Measurements from ENCODE around the gene SLX4IP. TPM values are rescaled to one million over a fixed set of nuclear protein-coding genes. Genes with fewer than 3 reads are reported as not detected.

SLX4IP gene
- total and polyA plus RNA-seq, 2 donors (not counting 1 experiment from before 2014, with no cell fraction given), result 2.0 to 8.1 TPM

DNA sequence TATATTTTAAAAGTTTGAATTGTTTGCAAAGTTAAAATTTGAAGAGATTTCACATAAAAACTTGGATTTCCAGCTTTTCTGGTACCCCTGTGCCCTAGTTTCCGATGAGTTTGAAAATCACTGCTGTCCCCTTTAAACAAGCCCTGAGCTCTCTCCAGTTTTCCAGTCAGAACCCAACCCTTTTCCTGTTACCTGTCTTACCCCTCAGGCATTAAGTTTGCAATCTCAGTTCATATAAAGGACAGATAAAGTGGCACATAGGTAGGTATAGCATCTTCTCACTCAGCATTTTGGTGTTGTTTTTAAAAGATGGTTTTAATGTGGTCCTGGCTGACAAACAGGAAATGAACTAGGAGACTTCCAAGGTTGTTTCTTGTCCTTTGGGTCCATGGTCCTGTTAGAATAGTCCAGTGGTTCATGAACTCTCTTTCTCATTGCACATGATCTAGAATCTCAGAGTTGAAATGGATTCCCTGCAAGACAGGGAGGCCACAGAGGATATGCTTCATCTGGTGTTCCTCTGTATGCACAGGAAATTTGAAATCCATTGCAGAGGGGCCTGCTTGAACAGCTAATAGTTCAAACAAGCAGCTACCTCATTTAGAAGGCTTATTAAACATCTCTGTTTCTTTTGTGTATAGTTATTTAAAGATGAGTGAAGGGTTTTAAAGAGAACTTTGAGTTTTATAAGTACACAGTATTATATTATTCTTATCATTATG lies 156.0 kb downstream of the SLX4IP start:
- Histone ChIP-seq H3K27me3 (replicated peaks in 1 of 4; ENCODE audit: control extremely low read depth in 1 of 4, control insufficient read depth in 3 of 4, insufficient read depth in 4 of 4, low read length in 3 of 4) (no peaks in the 10 kb centered on the region), H4K20me1 (ENCODE audit: control insufficient read depth, insufficient read depth, low read length, poor library complexity, severe bottlenecking) (no peaks in the 10 kb centered on the region), H3K9me3 (ENCODE audit: control extremely low read depth in 1 of 3, control insufficient read depth in 2 of 3, insufficient read depth in 1 of 3, low read length in 2 of 3) (no peaks in the 10 kb centered on the region), H3K4me1 (ENCODE audit: control insufficient read depth in 2 of 2, insufficient read depth in 2 of 2, low read length in 2 of 2) (no peaks in the 10 kb centered on the region), H3K9ac (ENCODE audit: low read length) (no peak overlapping the region), H3K36me3 (replicated peaks in 1 of 2; ENCODE audit: control extremely low read depth in 1 of 2, control insufficient read depth in 1 of 2, extremely low read depth in 1 of 2, insufficient read depth in 2 of 2, low read length in 1 of 2) (no peaks in the 10 kb centered on the region), H3K79me2 (ENCODE audit: control insufficient read depth, insufficient read depth, low read length) (no peaks in the 10 kb centered on the region), H2AFZ (ENCODE audit: insufficient read depth, low read depth, low read length, poor library complexity, severe bottlenecking) (no peak overlapping the region), H3K4me2 (replicated peaks; ENCODE audit: low read depth, low read length, poor library complexity, severe bottlenecking) (no peak overlapping the region), H3K4me3 (ENCODE audit: control extremely low read depth in 1 of 5, extremely low read depth in 1 of 5, insufficient read depth in 1 of 5, low read depth in 2 of 5, low read length in 4 of 5) (no peak overlapping the region), H3K27ac (ENCODE audit: low read length in 2 of 2) (no peak overlapping the region)
- Mint-ChIP-seq H3K4me1 (no peaks in the 10 kb centered on the region), H3K9me3 (ENCODE audit: insufficient read depth) (no peaks in the 10 kb centered on the region), H3K27ac (no peak overlapping the region), H3K4me3 (no peak overlapping the region), H3K27me3 (no peaks in the 10 kb centered on the region)
- TF ChIP-seq, protein P1, sequence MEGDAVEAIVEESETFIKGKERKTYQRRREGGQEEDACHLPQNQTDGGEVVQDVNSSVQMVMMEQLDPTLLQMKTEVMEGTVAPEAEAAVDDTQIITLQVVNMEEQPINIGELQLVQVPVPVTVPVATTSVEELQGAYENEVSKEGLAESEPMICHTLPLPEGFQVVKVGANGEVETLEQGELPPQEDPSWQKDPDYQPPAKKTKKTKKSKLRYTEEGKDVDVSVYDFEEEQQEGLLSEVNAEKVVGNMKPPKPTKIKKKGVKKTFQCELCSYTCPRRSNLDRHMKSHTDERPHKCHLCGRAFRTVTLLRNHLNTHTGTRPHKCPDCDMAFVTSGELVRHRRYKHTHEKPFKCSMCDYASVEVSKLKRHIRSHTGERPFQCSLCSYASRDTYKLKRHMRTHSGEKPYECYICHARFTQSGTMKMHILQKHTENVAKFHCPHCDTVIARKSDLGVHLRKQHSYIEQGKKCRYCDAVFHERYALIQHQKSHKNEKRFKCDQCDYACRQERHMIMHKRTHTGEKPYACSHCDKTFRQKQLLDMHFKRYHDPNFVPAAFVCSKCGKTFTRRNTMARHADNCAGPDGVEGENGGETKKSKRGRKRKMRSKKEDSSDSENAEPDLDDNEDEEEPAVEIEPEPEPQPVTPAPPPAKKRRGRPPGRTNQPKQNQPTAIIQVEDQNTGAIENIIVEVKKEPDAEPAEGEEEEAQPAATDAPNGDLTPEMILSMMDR (IDR thresholded peaks at IDR 0.05), result no peak
- no peak for TF ChIP-seq EZH2 (IDR thresholded peaks at IDR 0.05; ENCODE audit: borderline replicate concordance, insufficient read depth, low read depth, low read length, poor library complexity, severe bottlenecking)
- ATAC-seq (ENCODE audit: low read depth), result no peak
- intact Hi-C loops (cut with micrococcal nuclease), result no loop called here
- no peak for DNase-seq
- POLR2A ChIA-PET, result no interaction called here
- CTCF ChIA-PET, result no interaction called here
- 100% methylated on average over 1 of the region's 1 CpG for WGBS (ENCODE audit: insufficient coverage)

DNA sequence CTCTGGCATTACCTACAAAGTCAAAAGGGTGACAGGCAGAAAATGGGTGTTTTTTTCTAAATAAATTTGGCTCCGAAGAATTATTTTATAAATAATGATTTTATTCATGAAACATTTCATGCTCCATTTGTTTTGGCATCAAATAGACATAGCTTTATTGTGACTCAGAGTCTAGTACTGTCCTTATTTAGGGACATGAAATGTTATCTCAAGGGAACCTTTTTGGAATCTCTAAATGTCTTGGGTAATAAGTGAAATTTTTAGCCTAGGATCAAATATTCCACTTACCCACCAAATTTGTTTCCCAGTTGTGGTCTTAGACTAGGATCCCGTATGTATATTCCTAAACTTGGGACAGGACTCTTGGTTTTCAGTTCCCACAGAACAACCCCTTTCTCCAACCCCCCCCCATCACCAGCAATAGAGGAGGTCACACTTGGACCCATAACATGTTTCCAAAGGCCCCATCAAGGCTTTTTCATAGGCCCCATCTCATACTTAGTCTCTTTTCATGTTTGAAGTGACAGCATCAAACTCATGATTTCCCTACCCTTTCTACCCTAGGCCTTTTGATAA lies 156.9 kb downstream of the SLX4IP start:
- POLR2A ChIA-PET, result no interaction called here
- intact Hi-C loops (cut with micrococcal nuclease), result no loop called here

More for the DNA sequence above, 156.9 kb downstream of the SLX4IP start:
- Histone ChIP-seq H2AFZ (ENCODE audit: insufficient read depth, low read depth, low read length, poor library complexity, severe bottlenecking) (no peak overlapping the region), H3K36me3 (replicated peaks in 1 of 2; ENCODE audit: control extremely low read depth in 1 of 2, control insufficient read depth in 1 of 2, extremely low read depth in 1 of 2, insufficient read depth in 2 of 2, low read length in 1 of 2) (no peaks in the 10 kb centered on the region), H3K4me2 (replicated peaks; ENCODE audit: low read depth, low read length, poor library complexity, severe bottlenecking) (no peak overlapping the region), H3K4me3 (ENCODE audit: control extremely low read depth in 1 of 5, extremely low read depth in 1 of 5, insufficient read depth in 1 of 5, low read depth in 2 of 5, low read length in 4 of 5) (no peak overlapping the region), H3K4me1 (ENCODE audit: control insufficient read depth in 2 of 2, insufficient read depth in 2 of 2, low read length in 2 of 2) (no peaks in the 10 kb centered on the region), H3K27ac (ENCODE audit: low read length in 2 of 2) (no peak overlapping the region), H3K27me3 (replicated peaks in 1 of 4; ENCODE audit: control extremely low read depth in 1 of 4, control insufficient read depth in 3 of 4, insufficient read depth in 4 of 4, low read length in 3 of 4) (no peaks in the 10 kb centered on the region), H3K9me3 (ENCODE audit: control extremely low read depth in 1 of 3, control insufficient read depth in 2 of 3, insufficient read depth in 1 of 3, low read length in 2 of 3) (no peaks in the 10 kb centered on the region), H3K79me2 (ENCODE audit: control insufficient read depth, insufficient read depth, low read length) (no peaks in the 10 kb centered on the region), H3K9ac (ENCODE audit: low read length) (no peak overlapping the region), H4K20me1 (ENCODE audit: control insufficient read depth, insufficient read depth, low read length, poor library complexity, severe bottlenecking) (no peaks in the 10 kb centered on the region)
- H3K4me3 Mint-ChIP-seq, result no peak overlapping the region
- TF ChIP-seq, protein P1 (IDR thresholded peaks at IDR 0.05), result no peak
- no peak for TF ChIP-seq EZH2 (IDR thresholded peaks at IDR 0.05; ENCODE audit: borderline replicate concordance, insufficient read depth, low read depth, low read length, poor library complexity, severe bottlenecking)
- H3K27ac Mint-ChIP-seq, result no peak overlapping the region
- H3K4me1 Mint-ChIP-seq, result no peaks in the 10 kb centered on the region
- WGBS (ENCODE audit: insufficient coverage), result 83% methylated on average over 1 of the region's 2 CpGs
- H3K9me3 Mint-ChIP-seq (ENCODE audit: insufficient read depth), result no peaks in the 10 kb centered on the region
- H3K27me3 Mint-ChIP-seq, result no peaks in the 10 kb centered on the region
- CTCF ChIA-PET, result no interaction called here
- no peak for DNase-seq
- no peak for ATAC-seq (ENCODE audit: low read depth)

Data from B cell (primary cell).